Activated CD8-positive, alpha-beta memory T cell treated with anti-CD3 and anti-CD28 coated beads for 1 hour (primary cell): ENCODE measurements around the gene CFAP221.

Experiments used
- DNase-seq, 2 donors: peaks; one replicate each; pipeline ENCODE4 v3.0.0-alpha.2; 2020; ENCODE audit warnings: low read depth in 1 of 2; ENCODE audit errors: extremely low read depth in 1 of 2

CFAP221 gene

DNA sequence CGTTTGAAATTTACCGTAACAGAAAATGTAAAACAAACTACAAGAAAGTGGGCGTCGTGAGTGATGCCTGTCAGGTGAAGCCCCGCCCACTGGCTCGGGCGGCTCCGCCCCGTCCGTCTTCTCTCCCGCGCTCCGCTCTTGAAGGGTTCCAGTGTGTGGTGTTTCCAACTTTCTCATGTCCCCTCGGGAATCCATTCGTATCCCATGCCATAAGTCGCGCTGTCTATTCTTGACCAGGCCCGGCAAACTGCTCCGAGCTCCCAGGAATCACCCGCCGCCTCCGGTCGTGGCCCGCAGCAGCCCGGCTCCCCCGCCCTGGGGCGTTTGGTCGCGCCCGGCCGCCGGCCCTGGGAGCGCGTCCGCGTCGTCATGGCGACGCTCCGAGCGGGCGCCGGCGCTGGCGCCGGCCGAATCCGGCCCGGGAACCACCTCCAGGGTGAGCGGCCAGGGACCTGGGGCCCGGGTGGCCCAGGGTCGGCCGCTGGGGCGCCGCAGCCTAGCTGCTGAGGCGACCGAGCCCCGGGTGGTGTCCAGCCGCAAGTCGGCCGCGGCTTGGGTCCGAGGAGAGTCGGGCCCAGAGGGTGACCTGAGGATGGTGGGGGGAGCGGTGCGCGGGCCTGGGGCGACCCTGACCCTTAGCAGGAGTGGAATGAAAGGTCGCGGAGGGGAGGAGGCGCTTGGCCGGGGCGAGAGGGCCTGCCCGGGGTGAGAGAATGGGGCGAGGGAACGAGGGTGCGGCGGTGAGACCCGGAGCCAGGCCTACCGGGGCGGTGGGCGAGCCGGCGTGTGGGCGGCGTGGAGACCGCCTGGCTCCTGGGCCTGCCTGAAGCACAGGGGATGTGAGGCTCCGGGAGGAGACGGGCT lies at the start of gene CFAP221:
TSS of gene CFAP221 (plus strand) at position 375 of the 864 bp plus-strand sequence. CDS start 1,683 bp downstream, outside the sequence.
- DNase-seq, result no peak

DNA sequence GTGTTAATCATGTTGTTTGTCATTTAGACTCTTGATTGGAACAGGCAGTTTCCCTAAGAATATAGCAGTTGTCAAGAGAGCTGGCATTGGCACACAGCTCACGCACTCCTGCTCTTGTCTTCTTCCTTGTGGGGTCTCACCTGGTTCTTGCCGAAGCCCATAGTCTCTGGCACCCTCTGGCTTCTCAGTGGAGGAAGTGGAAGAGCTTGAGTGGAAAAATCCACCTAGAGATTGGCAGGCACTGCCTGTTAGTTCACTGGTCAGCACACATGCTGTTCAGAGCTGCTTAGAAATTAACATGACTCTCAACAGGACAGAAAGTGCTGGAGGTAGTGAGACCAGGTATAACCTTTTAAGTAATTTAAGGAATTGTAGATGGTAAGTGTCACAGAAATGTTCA lies 48.3 kb upstream of the CFAP221 start:
- no peak for DNase-seq

DNA sequence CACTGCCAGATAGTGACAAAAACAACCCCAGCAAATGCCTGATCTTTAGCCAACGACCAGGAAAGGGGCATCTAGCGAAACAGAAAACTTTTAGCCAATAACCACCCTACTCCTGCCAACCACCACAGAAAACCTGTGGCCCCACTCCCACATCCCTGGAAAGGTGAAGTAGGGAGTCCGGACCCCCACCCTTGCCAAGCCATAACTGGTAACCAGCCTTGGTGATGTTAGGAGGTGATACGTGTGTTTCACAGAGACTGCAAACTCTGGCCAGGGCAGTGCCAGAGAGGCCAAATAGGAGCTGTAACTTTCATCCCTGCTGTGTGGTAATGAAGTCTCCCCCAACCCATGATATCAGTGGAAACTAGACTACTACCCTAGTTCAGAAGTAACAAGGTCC lies 47.6 kb upstream of the CFAP221 start:
- no peak for DNase-seq

DNA sequence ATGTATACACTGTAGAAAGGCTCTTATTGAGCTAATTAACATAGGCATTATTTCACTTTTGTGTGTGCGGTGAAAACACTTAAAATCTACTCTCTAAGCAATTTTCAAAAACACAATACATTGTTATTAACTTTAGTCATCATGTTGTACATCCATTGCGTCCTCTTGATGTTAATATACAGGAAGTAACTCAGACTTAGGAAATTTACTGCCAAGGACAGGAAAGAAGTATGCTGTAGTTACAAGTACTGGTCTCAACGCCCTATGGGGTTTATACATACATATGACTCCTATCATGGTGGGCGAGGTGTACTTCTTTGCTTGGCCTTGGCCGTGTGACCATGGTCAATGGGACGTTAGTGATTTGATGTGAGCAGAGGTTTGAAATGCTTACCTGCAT lies 35.5 kb upstream of the CFAP221 start:
- DNase-seq, result no peak

DNA sequence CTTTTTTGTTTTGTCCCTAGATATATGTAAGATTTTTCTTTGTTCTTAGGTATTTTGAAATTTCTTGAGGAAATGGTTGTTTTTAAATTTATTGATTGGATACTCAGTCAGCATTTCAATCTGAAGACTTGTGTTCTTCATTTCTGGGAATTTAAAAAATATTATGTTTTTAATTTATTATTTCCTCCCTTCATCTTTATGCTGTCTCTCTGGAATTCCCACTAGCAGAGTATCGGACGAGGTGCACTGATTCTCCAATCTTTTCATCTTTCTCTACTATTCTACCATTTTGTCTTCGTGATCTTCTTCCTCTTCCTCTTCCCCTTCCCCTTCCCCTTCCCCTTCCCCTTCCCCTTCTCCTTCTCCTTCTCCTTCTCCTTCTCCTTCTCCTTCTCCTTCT lies 32.3 kb upstream of the CFAP221 start:
- DNase-seq, result no peak

DNA sequence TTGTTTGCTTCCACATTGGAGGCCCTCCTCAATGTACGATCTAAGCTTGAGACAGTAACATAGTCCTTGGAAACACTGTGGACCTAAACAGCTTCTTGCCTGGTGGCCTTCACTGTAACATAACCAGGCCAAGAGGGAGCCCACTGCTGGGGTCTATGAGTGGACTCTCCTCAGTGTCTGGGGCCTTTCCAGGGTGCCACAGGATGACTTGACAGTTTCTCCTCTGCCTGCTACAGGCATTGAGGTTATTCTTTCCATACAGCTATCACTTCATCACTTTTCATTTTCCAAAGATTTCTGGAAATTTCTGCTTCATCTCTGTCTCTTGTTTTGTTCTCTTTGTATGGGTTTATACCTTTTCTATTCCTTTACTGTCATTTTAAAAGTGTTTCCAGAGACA lies 31.3 kb upstream of the CFAP221 start:
- DNase-seq, result no peak

DNA sequence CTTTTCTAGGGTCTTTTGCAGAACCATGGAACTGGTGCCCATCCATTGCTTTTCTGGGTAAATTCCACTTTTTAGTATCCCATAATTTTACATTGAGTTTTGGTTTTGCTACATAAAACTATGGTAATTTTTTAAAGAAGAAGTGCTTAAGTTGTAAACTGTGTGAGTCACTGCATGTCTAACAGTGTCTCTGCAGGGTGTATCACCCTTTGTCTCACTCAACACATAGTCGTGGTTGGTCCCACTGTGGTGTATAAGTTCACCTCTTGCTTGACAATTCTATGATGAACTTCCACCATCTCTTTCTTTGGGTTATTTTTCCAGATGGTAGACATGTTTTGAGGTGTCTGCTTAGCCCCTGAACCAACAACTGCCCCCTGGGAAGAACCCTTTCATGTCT lies 30.4 kb upstream of the CFAP221 start:
- DNase-seq, result no peak

DNA sequence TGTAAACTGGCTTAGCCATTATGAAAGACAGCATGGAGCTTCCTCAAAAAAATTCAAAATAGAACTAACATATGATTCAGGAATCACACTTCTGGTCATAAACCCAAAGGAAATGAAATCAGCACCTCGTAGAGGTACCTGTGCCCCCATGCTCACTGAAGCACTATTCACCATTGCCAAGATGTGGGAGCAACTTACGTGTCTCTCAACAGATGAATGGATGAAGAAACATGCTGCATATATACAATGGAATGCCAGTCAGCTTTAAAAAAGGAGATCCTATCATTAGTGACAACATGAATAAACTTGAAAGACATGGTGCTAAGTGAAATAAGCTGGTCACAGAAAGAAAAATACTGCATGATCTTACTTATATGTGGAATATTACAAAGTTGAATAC lies 28.1 kb upstream of the CFAP221 start:
- DNase-seq, result no peak

DNA sequence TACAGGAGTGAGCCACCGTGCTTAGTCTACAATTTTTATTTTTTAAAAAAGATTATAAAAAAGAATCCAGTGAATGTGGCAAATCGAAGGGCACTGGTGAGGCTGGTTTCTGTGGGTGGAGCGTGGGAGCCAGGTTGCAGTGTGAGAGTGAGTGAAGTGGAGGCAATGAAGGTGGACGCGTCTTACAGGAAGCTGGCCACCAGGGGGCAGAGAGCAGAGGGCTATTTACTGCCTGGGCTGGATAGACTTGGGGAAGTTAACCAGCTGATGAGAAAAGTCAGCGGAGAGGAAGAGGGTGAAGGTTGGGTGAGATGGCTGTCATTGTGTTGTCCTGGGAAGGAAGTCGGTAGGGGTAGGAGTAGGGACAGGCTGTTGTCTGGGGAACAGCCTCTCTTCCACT lies 26.8 kb upstream of the CFAP221 start:
- DNase-seq, result peak in 1 of 2 donors; percentile 1

DNA sequence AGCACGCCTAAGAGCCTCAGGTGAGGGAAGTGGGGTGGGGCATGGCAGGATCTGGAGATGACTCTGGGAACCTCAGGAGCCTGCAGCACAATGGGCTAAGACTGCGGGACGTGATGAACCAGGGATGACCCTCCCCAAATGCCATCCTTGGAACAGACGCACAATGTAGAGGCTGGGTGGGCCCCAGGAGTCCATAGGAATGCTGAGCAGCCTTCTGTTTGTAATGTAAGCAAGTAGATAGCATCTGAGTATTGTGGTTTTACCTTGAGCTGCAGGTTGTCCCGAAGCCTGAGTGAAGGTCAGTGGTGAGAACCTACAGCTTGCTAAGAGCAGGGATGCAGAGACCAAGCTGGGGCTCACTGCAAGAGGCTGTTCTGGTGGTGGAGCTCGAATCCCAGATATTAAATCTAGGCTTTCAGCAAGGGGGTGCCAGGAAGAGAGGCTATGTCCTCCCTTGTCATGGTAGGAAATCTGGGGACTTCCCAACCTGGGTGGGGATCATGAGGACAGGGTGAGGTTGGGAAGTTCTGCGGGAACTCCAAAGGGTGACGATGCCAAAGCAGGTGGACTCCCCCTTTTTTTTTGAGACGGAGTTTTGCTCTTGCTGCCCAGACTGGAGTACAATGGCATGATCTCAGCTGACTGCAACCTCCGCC lies 25.7 kb upstream of the CFAP221 start:
- DNase-seq, result no peak

DNA sequence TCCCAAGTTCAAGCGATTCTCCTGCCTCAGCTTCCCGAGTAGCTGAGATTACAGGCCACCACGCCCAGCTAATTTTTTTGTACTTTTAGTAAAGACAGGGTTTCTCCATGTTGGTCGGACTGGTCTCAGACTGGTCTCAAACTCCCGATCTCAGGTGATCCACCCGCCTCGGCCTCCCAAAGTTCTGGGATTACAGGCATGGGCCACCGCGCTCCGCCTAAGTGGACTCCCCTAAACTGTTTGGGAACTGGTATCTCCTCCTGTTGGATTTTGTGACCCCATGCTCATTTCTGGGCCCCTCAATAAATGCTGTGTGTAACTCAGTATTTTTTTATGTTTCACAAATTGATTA lies 25.2 kb upstream of the CFAP221 start:
- DNase-seq, result no peak

DNA sequence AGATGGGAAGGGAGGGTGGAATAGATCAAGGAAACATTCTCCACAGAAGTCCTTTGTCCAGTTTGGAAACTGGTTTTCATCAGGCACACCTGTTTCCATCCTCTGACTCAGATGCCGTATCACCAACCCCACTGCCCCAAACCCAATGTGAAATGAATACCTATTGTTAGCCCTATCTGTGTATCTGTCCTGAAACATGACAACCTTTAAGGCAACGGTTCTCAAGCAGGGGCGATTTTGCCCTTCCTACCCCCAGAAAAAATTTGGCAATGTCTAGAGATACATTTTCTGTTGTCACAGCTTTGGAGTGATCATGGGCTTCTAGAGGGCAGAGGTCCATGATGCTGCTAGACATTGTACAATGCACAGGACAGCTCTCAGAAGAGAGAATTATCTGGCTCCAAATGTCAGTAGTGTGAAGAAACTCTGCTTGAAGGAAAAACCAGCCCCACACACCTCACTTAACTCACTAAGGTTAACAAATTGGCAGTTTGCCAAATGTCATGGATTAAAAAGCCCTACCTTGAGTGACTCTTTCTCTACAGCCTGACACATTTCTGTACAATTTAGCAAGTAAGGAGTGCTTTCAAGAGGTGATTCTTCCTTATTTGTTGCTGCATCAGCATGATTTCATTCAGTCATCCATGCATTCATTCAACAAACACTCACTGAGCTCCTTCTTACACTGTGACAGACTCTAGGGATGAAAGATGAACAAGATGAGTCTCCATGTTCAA lies 23.4 kb upstream of the CFAP221 start:
- DNase-seq, result no peak

DNA sequence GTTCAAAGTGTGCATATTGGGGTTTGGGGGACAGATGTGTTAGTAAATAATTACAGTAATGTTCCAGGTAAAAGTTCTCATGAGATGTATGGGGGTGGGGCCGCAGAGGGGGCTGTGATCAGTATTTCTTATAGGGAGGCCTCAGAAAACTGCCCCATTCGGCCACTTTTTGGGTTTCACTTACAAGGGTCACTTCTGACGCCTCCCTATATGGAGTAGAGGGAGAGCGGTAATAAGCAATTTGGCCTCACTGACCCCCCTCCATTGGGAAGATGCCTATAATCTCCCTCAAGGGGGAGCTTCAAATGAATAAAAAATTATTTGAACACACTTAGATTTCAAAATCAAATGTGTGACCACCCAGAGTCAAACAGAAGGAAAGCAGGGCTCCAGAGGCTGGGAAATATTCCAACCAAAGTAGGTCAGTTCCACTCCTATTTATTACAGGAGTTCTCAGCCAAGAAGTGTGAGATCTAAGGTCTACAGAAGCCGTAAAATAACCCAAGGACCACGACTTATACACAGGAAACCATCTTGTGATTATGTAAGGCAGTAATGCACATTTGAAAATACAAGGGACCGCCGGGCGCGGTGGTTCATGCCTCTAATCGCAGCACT lies 22.7 kb upstream of the CFAP221 start:
- no peak for DNase-seq

DNA sequence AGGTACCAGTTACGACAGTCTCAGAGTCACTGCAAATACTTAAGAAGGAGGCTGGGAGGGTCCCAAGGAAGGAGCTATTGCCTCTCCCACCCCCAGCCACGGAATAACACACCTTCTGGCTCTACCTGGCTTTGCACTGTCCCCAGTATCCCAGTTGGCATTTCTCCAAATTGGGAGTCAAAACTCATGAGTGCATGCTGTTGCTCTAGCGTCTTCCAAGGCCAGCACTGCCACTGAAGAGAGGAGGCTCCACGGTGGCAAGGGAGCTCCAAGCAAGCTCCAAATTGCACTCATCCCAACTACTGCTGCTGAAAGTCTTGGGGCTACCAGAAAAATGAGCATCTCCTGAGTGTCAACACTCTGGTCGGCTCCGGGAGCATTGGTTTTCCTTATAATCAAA lies 21.6 kb upstream of the CFAP221 start:
- DNase-seq, result no peak

DNA sequence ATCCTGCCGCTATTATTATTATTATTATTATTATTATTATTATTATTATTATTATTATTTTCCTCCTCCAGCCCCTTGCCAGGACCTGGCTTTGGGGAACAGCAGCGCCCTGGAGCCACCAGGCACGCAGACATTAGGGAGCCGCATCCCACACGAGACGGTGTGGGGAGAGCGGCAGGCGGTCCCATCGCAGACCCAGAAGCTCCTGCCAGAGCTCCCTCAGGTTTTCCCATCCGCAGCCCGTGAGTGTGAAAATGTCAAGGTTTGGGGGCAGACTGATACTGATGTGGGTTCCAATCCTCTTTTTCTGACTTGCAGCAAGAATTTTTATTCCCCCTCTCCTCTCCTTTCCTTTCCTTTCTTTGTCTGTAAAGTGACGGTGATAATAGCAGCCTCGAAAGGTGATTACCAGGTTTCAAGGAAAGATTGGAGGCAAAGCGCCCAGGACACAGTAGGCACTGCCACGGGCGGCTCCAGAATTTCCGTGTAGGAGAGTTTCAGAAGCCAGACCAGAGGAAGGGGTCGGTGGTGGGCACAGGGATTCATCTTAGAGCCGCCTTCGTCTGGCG lies 20.8 kb upstream of the CFAP221 start:
- DNase-seq, result no peak

DNA sequence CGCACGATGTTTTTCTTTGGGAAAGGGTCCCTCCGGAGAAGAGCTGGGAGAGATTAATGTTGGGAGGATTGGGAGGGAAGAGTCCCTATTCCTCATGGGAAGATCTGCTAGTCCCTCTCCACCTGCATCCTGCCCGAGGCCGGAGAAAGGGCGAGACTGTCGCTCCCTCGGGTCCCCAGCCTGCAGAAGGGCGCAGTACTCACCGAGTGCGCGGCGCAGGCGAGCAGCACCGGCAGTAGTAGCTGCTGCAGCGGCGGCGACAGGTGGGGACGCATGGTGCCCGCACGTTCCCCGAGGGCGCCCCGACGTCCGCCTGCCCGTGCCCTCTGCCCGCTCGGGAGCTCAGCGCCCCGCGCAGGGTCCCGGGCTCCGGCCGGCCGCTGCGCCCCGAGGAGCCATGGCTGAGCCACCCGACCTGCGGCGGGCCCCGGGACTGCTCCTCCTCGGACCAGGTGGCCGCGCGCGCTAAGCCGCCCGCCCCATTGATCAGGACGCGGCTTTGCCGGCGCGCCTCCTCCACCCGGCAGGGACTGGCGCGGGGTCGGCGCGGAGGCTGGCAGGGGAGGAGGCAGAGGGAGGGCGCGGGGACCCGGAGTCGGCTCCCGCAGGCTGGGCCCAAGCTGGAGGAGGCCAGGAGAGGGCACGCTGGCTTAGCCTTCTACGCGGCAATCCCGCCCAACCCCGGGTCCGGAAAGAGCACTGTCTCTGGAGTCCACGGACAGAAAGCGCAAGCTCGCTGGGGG lies 20.1 kb upstream of the CFAP221 start, which contains the start of gene SCTR:
TSS of gene SCTR (minus strand) at position 532 of the 743 bp plus-strand sequence. CDS start at position 275, 257 bp downstream.
- DNase-seq, result no peak

DNA sequence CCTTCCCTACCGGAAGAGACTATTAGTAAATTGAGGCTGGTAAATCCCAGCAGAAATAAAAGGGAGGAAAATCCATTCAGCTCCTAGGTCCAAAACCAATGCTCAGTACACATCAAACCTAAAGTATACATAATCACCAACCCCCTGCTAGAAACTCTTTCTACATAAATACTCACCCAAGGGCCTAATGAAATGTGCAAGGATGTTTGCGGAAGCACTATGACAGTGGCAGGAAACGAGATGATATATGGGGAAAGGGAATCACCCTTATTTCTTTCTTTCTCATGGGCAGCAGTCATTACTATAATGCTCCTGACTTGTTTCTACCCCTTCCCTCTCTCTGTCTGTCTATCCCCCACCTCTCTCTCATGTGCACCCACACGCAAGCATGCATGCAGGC lies 18.6 kb upstream of the CFAP221 start:
- DNase-seq, result no peak

DNA sequence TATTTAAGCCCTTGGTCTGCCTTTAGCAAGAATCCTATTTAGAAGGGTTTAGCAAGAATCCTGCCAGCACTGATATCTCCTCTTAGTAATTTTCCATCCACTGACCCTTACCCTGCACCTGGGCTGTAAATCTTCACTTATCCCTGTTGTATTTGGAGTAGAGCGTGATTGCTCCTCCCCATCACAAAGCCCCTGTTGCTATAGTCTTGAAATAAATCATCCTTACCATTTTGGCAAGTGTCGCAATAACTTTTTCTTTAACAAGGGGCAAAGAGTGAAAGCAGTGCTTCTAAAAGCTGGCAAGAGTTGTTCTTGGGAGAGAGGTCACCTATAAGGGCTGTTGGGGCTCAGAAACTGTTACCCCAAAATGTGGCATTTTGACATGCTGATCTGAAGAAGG lies 16.2 kb upstream of the CFAP221 start:
- no peak for DNase-seq

DNA sequence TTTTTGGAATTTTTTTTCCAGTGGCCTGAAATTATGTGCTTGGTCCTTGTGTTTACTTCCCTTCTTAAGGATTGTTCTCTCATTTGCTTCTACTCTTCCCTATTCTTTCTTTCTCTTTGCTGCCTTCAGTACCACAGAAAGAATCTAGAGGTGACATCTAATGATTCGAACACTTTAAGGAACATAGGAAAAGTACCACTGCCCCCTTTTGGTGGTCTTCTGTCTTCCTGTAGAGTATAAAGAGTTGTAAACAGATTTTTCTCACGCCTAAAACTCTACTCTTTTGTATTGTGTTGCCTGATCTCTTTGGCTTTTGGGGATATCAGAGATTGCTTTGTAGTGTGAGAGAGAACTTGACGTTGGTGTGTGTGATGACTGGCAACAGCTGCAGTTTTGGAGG lies 13.0 kb upstream of the CFAP221 start:
- DNase-seq, result no peak

DNA sequence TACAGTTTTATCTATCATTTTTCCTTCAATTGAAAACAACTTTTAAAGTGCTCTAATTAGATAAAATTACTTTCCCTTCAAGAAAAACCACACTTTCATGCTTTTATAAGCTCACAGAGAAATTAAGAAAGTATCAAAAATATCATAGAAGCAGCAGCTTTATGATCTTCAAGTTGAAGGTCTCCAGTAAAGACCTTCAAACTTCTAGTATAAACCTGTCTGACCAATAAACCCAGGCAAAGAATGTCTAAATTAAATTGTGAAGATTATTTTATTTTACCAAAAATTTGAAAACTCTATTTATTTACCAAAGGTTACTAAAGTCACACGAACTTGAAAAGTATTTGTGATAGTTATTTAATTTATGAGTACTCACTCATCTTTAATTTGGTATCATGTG lies 10.7 kb upstream of the CFAP221 start:
- DNase-seq, result no peak
